ENCODE measurements around the gene SND1.

DNA sequence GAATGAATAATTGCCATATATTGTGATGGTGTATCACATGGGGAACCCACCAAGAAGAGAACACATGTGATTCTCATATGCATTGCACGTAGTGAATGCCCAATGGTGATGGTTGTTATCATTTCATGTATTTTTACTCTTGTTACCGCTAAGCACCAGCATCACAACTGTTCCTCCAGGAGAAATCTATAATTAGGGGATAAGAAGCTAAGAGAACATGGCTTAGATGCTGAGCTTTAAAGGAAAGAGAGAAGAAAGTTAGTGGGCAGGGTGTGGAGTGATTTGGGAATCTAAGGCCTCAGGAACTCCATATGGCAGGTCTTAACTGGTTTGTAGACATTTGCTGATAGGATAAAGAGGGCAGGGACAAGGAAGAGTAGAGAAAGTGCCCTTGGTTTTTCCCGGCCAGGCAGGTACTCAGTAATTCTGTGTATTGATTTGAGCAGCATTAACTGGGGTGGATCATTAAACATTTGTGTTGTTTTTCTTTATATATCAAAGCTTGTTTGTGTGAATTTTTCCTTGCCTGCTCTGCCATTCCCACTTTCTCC lies 233.3 kb downstream of the SND1 start:
- TF ChIP-seq YY1 (tag by site-specific recombination; IDR thresholded peaks at IDR 0.05) (no peak), ZNF660 (tag by site-specific recombination; IDR thresholded peaks at IDR 0.05) (no peak)
- TF ChIP-seq, protein P1, sequence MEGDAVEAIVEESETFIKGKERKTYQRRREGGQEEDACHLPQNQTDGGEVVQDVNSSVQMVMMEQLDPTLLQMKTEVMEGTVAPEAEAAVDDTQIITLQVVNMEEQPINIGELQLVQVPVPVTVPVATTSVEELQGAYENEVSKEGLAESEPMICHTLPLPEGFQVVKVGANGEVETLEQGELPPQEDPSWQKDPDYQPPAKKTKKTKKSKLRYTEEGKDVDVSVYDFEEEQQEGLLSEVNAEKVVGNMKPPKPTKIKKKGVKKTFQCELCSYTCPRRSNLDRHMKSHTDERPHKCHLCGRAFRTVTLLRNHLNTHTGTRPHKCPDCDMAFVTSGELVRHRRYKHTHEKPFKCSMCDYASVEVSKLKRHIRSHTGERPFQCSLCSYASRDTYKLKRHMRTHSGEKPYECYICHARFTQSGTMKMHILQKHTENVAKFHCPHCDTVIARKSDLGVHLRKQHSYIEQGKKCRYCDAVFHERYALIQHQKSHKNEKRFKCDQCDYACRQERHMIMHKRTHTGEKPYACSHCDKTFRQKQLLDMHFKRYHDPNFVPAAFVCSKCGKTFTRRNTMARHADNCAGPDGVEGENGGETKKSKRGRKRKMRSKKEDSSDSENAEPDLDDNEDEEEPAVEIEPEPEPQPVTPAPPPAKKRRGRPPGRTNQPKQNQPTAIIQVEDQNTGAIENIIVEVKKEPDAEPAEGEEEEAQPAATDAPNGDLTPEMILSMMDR (tag by site-specific recombination; IDR thresholded peaks at IDR 0.05), result no peak
